Measurements from ENCODE around the gene RGL2.

GRCh38 chr6:33249732-33250630 is 48.8 kb downstream of the RGL2 start:
- TF ChIP-seq CTCF (IDR thresholded peaks at IDR 0.05) (no peak), POLR2A (IDR thresholded peaks at IDR 0.05) (no peak), EP300 (IDR thresholded peaks at IDR 0.05) (no peak)
